Measurements from ENCODE around the gene IFT57.

- TF ChIP-seq USF2 (CRISPR knock-in tag; IDR thresholded peaks at IDR 0.05) (no peak), MAX (CRISPR knock-in tag; IDR thresholded peaks at IDR 0.05) (no peak), CTCF (IDR thresholded peaks at IDR 0.05) (no peak), GTF2I (CRISPR knock-in tag; conservative IDR thresholded peaks at IDR 0.05) (no peak), ETV6 (CRISPR knock-in tag; IDR thresholded peaks at IDR 0.05) (no peak), ARID4B (CRISPR knock-in tag; IDR thresholded peaks at IDR 0.05; ENCODE audit: borderline replicate concordance) (no peak), GABPB1 (CRISPR knock-in tag; IDR thresholded peaks at IDR 0.05) (no peak), NR3C1 (CRISPR knock-in tag; conservative IDR thresholded peaks at IDR 0.05; ENCODE audit: low read depth) (no peak)
Observed at GRCh38 chr3:108202080-108202479, 20.1 kb downstream of the IFT57 start.
